SK-N-SH (cell line): ENCODE results near the gene GTF2F2. TPM values are rescaled to one million over a fixed set of nuclear protein-coding genes. Genes with fewer than 3 reads are reported as not detected.
A peak's percentile ranks its signal among the peaks of the same experiment; 100 is the strongest.

Source experiments
- CTCF ChIA-PET: fragments of 300-600, 350-600 bp; formaldehyde crosslinking; extraction: SDS; loops from one replicate; lab custom pipeline; 2021; lab: Yijun Ruan, JAX
- POLR2A ChIA-PET: fragments of 350-600 bp; sonication (Branson Sonifier 250); formaldehyde crosslinking; extraction: SDS; loops from one replicate; lab custom pipeline; 2020; ENCODE audit warnings: antibody characterized with exemption, inconsistent platforms; lab: Yijun Ruan, JAX
- DNase-seq: peaks from one replicate; pipeline ENCODE4 v3.0.0; 2012
- H2AFZ ChIP-seq: fragments of 200-600 bp; sonication (generic); 2 replicates; pipeline ENCODE4 v1.8.1; 2016; ENCODE audit warnings: antibody characterized with exemption, mild to moderate bottlenecking, low read depth
- H3F3A ChIP-seq: fragments of 200-600 bp; sonication (generic); replicated peaks from 2 replicates; pipeline ENCODE3; 2016; ENCODE audit warnings: antibody characterized with exemption, mild to moderate bottlenecking; ENCODE audit not compliant: insufficient read depth
- H3K27ac ChIP-seq, 2 experiments: fragments of 200-500 bp in 1 of 2; fragments of 200-600 bp in 1 of 2; sonication (Bioruptor generic) in 1 of 2; sonication (generic), shearing (Covaris generic) in 1 of 2; 2 replicates each; pipeline versions ENCODE4 v1.5.1 to v1.6.1; 2014 to 2016; ENCODE audit warnings: low read depth in 2 of 2, inconsistent platforms in 1 of 2, low read length in 1 of 2, mild to moderate bottlenecking in 1 of 2, mixed read lengths in 1 of 2
- H3K27me3 ChIP-seq: fragments of 200-600 bp; sonication (generic), shearing (Covaris generic); 2 replicates; pipeline ENCODE4 v1.6.1; 2016; ENCODE audit warnings: mixed run types; ENCODE audit not compliant: insufficient read depth
- H3K36me3 ChIP-seq, 2 experiments: fragments of 200-500 bp in 1 of 2; fragments of 200-600 bp in 1 of 2; sonication (Bioruptor generic) in 1 of 2; sonication (generic) in 1 of 2; replicated peaks in 1 of 2; 2 replicates each; pipeline versions ENCODE3 to v1.5.1; 2014 to 2016; ENCODE audit warnings: low read length in 1 of 2, mild to moderate bottlenecking in 1 of 2; ENCODE audit not compliant: insufficient read depth in 2 of 2, control insufficient read depth in 1 of 2
- H3K4me1 ChIP-seq, 2 experiments: fragments of 200-500 bp in 1 of 2; fragments of 200-600 bp in 1 of 2; sonication (Bioruptor generic) in 1 of 2; sonication (generic), shearing (Covaris generic) in 1 of 2; 2 replicates each; pipeline versions ENCODE4 v1.5.1 to v1.6.1; 2014 to 2016; ENCODE audit warnings: low read depth in 1 of 2, low read length in 1 of 2, mixed run types in 1 of 2; ENCODE audit not compliant: insufficient read depth in 2 of 2, control insufficient read depth in 1 of 2
- H3K4me2 ChIP-seq: fragments of 200-600 bp; sonication (generic), shearing (Covaris generic); 2 replicates; pipeline ENCODE4 v1.6.1; 2017; ENCODE audit warnings: mixed run types
- H3K4me3 ChIP-seq, 2 experiments: fragments of 200-500 bp in 1 of 2; fragments of 200-600 bp in 1 of 2; sonication (Bioruptor generic) in 1 of 2; sonication (generic), shearing (Covaris generic) in 1 of 2; 2 replicates each; pipeline versions ENCODE4 v1.5.1 to v1.8.1; 2014 to 2016; ENCODE audit warnings: low read depth in 2 of 2, inconsistent platforms in 1 of 2, low read length in 1 of 2, mild to moderate bottlenecking in 1 of 2, mixed read lengths in 1 of 2, moderate library complexity in 1 of 2
- H3K79me2 ChIP-seq: fragments of 200-600 bp; sonication (generic); 2 replicates; pipeline ENCODE4 v1.8.1; 2017; ENCODE audit warnings: mild to moderate bottlenecking; ENCODE audit not compliant: insufficient read depth
- H3K9ac ChIP-seq: fragments of 200-600 bp; sonication (generic); 2 replicates; pipeline ENCODE4 v1.6.1; 2017; ENCODE audit warnings: mixed run types
- H3K9me2 ChIP-seq: fragments of 200-600 bp; sonication (generic); 2 replicates; pipeline ENCODE4 v1.6.1; 2017; ENCODE audit warnings: mixed run types
- H3K9me3 ChIP-seq: fragments of 200-600 bp; sonication (generic); 2 replicates; pipeline ENCODE4 v1.6.1; 2017; ENCODE audit warnings: mixed run types, mild to moderate bottlenecking, moderate library complexity
- H4K20me1 ChIP-seq: fragments of 200-600 bp; sonication (generic); 2 replicates; pipeline ENCODE4 v1.6.1; 2017; ENCODE audit warnings: mild to moderate bottlenecking, mixed run types; ENCODE audit not compliant: insufficient read depth
- CTCF ChIP-seq: fragments of 200-600 bp; sonication (generic); IDR thresholded peaks from 2 replicates; pipeline ENCODE4 v1.6.1; 2017; ENCODE audit warnings: antibody characterized with exemption, mild to moderate bottlenecking, moderate library complexity
- ELF1 ChIP-seq: IDR thresholded peaks from 2 replicates; pipeline ENCODE4 v1.4.0; 2012
- EZH2phosphoT487 ChIP-seq: fragments of 200-600 bp; sonication (generic); IDR thresholded peaks from 2 replicates; pipeline ENCODE4 v1.6.1; 2017; ENCODE audit warnings: low read depth, mixed run types, mild to moderate bottlenecking, antibody characterized with exemption, moderate library complexity, borderline replicate concordance
- FOSL2 ChIP-seq: IDR thresholded peaks from 2 replicates; pipeline ENCODE4 v1.4.0; 2012; ENCODE audit warnings: low read depth, mild to moderate bottlenecking, moderate library complexity, borderline replicate concordance
- FOXJ3 ChIP-seq: sonication (generic); formaldehyde crosslinking; IDR thresholded peaks from 2 replicates; pipeline ENCODE4 v1.5.1; 2020; ENCODE audit warnings: mild to moderate bottlenecking, missing genetic modification reagents
- GABPA ChIP-seq: IDR thresholded peaks from 2 replicates; pipeline ENCODE4 v1.4.0; 2012; ENCODE audit warnings: low read depth, mild to moderate bottlenecking
- MEF2A ChIP-seq: IDR thresholded peaks from 2 replicates; pipeline ENCODE4 v1.4.0; 2012; ENCODE audit warnings: low read depth, borderline replicate concordance
- NFIC ChIP-seq: IDR thresholded peaks from 2 replicates; pipeline ENCODE4 v1.4.0; 2012; ENCODE audit warnings: borderline replicate concordance
- NRF1 ChIP-seq: IDR thresholded peaks from 2 replicates; pipeline ENCODE4 v1.6.1; 2012; ENCODE audit warnings: low read depth, mild to moderate bottlenecking, low read length
- PBX3 ChIP-seq: IDR thresholded peaks from 2 replicates; pipeline ENCODE4; 2012
- RAD21 ChIP-seq: IDR thresholded peaks from 2 replicates; pipeline ENCODE4 v1.6.1; 2012; ENCODE audit warnings: mild to moderate bottlenecking, low read length
- RCOR1 ChIP-seq: fragments of 150-350 bp; IDR thresholded peaks from 2 replicates; pipeline ENCODE4 v1.6.1; 2017; ENCODE audit warnings: antibody characterized with exemption, low read length
- RFX5 ChIP-seq: IDR thresholded peaks from 2 replicates; pipeline ENCODE4 v1.6.1; 2012; ENCODE audit warnings: mild to moderate bottlenecking, improper control_type of control experiment, low read length
- SMC3 ChIP-seq: IDR thresholded peaks from 2 replicates; pipeline ENCODE4 v1.6.1; 2012; ENCODE audit warnings: low read depth, low read length, improper control_type of control experiment
- TCF12 ChIP-seq: IDR thresholded peaks from 2 replicates; pipeline ENCODE4 v1.4.0; 2012
- USF1 ChIP-seq: IDR thresholded peaks from 2 replicates; pipeline ENCODE4 v1.4.0; 2012; ENCODE audit warnings: low read depth, borderline replicate concordance
- WGBS: methylation state at CpG from one replicate; pipeline ENCODE4 v1.1.6; 2017; ENCODE audit warnings: low lambda C conversion rate; 5-methylcytosine and 5-hydroxymethylcytosine counted together
- polyA plus RNA-seq, 3 experiments: library from polyadenylated mRNA; depleted of rRNA; stranded (reverse); fragments of >200 nt; gene quantifications; 2 replicates each; pipeline ENCODE4 v1.2.3, GENCODE V29; 2012

GTF2F2 gene
- polyA plus RNA-seq, 1 of the 3 experiments (the other 2 are of a cell fraction): 24.2 TPM

GRCh38 chr13:45191874-45192273 lies 71.6 kb downstream of the GTF2F2 start:
- peaks cover 35% of the 10 kb centered on the region for H3F3A ChIP-seq
- ChIA-PET POLR2A (no interaction called here), CTCF (interaction anchor here (1.0 kb wide), 1 partner anchor 27 kb away, joined by 3 read pairs; no protein-coding TSS in a partner anchor)
- H3K4me1 ChIP-seq: peaks cover 2 to 32% of the 10 kb centered on the region in 2 experiments; a peak in 3 of 4 replicates
- no peaks in the 10 kb centered on the region for H3K9me2 ChIP-seq
- H3K27me3 ChIP-seq: no peaks in the 10 kb centered on the region
- H3K9me3 ChIP-seq: no peaks in the 10 kb centered on the region; the same call in 1 of the 2 replicates
- DNase-seq: no peak
- peaks cover 14% of the 10 kb centered on the region; the same call in 1 of the 2 replicates for H3K79me2 ChIP-seq
- H3K4me3 ChIP-seq: no peak overlapping the region
- H3K9ac ChIP-seq: no peak overlapping the region
- no peaks in the 10 kb centered on the region for H4K20me1 ChIP-seq
- no peak overlapping the region for H3K4me2 ChIP-seq
- peaks cover 2 to 11% of the 10 kb centered on the region in 2 experiments for H3K36me3 ChIP-seq
- WGBS: 74% methylated on average over 1 of the region's 1 CpG
- peak overlapping the region in 1 of 2 experiments; percentile 47; a peak in 3 of 4 replicates for H3K27ac ChIP-seq
- TF ChIP-seq USF1 (no peak), ELF1 (no peak), TCF12 (no peak), FOXJ3 (no peak), EZH2phosphoT487 (no peak), GABPA (no peak), SMC3 (no peak), RAD21 (no peak), RCOR1 (no peak), PBX3 (no peak), MEF2A (no peak), RFX5 (no peak), FOSL2 (no peak), NRF1 (no peak)
- no peak overlapping the region for H2AFZ ChIP-seq

GRCh38 chr13:45194081-45194939 lies 74.0 kb downstream of the GTF2F2 start:
- Histone ChIP-seq H3K4me1 (peaks cover 2 to 35% of the 10 kb centered on the region in 2 experiments; a peak in 3 of 4 replicates), H3K79me2 (peaks cover 23% of the 10 kb centered on the region; the same call in 1 of the 2 replicates)

More at GRCh38 chr13:45194081-45194939, 74.0 kb downstream of the GTF2F2 start:
- 84% methylated on average over 15 of the region's 15 CpGs for WGBS
- H3K27ac ChIP-seq: no peak overlapping the region
- no peak overlapping the region for H3K9ac ChIP-seq
- CTCF ChIA-PET: interaction anchor here (1.0 to 1.9 kb wide), 3 partner anchors 11 to 87 kb away, joined by 3 to 6 read pairs (median 3); no protein-coding TSS in a partner anchor
- DNase-seq: no peak
- H3K9me2 ChIP-seq: no peaks in the 10 kb centered on the region
- no peaks in the 10 kb centered on the region for H4K20me1 ChIP-seq
- no peaks in the 10 kb centered on the region; the same call in 1 of the 2 replicates for H3K9me3 ChIP-seq
- no peak overlapping the region for H3K4me3 ChIP-seq
- peaks cover 26% of the 10 kb centered on the region for H3F3A ChIP-seq
- no peak overlapping the region for H2AFZ ChIP-seq
- POLR2A ChIA-PET: no interaction called here
- H3K27me3 ChIP-seq: no peaks in the 10 kb centered on the region
- peak; percentile 27; the same call in 1 of the 2 replicates for TF ChIP-seq SMC3
- TF ChIP-seq NFIC: no peak
- TF ChIP-seq CTCF: peak; percentile 44
- peak; percentile 54 for TF ChIP-seq RAD21
- TF ChIP-seq, all 33 proteins: peak for 3
- H3K4me2 ChIP-seq: no peak overlapping the region
- peaks cover 2 to 3% of the 10 kb centered on the region in 2 experiments for H3K36me3 ChIP-seq
